ENCODE data around the gene EDN2. TPM values are rescaled to one million over a fixed set of nuclear protein-coding genes. Genes with fewer than 3 reads are reported as not detected.

Gene EDN2
- total and polyA plus RNA-seq, 2 of the 8 experiments (the other 6 are each of a cell fraction or from before 2014, with no cell fraction given): 0.32 to 0.39 TPM

DNA sequence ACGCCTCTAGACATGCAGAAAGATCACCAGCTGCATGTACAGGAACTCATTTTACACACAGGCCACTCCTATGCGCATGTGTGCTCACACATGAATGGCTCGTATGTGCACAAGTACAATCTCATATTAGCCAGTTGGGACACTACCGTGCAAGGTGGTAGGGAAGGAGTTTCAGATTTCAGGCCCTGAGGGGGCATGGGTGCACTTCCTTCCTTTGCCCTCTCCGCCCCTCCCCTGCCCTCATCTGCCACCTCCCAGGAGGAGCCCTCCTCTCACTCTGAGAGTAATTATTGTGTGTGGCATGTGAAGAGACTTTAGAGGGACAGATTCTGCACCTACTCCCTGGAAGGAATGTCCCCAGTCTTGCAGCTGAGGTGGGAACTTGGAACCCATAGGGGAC is 14.8 kb downstream of the EDN2 start:
- Histone ChIP-seq H3K14ac (ENCODE audit: insufficient read length) (no peak overlapping the region), H3K23me2 (ENCODE audit: low read depth, low read length) (no peaks in the 10 kb centered on the region), H3K4me3 (ENCODE audit: extremely low read depth in 1 of 4, insufficient read depth in 2 of 4, low read depth in 3 of 4, low read length in 4 of 4) (no peak overlapping the region), H3K79me2 (ENCODE audit: control insufficient read depth in 1 of 2, insufficient read depth in 2 of 2, low read length in 2 of 2) (no peaks in the 10 kb centered on the region), H2AFZ (ENCODE audit: low read length) (no peak overlapping the region), H2BK15ac (ENCODE audit: low read length) (peak overlapping the region; percentile 38; the same call in 1 of the 2 replicates), H2BK20ac (ENCODE audit: low read length) (no peak overlapping the region), H2BK12ac (ENCODE audit: low read depth, low read length) (no peak overlapping the region), H3K4me2 (ENCODE audit: insufficient read depth in 1 of 2, low read depth in 2 of 2, low read length in 2 of 2) (no peak overlapping the region), H3K18ac (ENCODE audit: extremely low read depth, low read length) (no peak overlapping the region), H4K5ac (ENCODE audit: insufficient read length, low read depth, low read length) (no peak overlapping the region), H3K27ac (ENCODE audit: low read depth, low read length) (no peak overlapping the region), H3K9ac (replicated peaks in 1 of 4; ENCODE audit: extremely low read depth in 1 of 4, low read depth in 3 of 4, low read length in 3 of 4) (no peak overlapping the region), H3K9me3 (ENCODE audit: insufficient read depth in 2 of 2, low read depth in 1 of 2, low read length in 1 of 2) (no peaks in the 10 kb centered on the region), H3K4ac (replicated peaks; ENCODE audit: insufficient read length, low read depth, low read length) (no peak overlapping the region), H4K91ac (replicated peaks; ENCODE audit: insufficient read length, low read length) (no peak overlapping the region), H3K79me1 (ENCODE audit: low read depth, low read length) (no peaks in the 10 kb centered on the region), H2BK5ac (ENCODE audit: low read depth, low read length) (0 out of 2 replicates have a peak overlapping the region, but pooled peaks have one; percentile 8), H3K27me3 (replicated peaks in 1 of 4; ENCODE audit: control insufficient read depth in 3 of 4, extremely low read depth in 1 of 4, insufficient read depth in 3 of 4, low read length in 3 of 4) (no peaks in the 10 kb centered on the region), H3K36me3 (ENCODE audit: control insufficient read depth in 2 of 4, insufficient read depth in 4 of 4, low read length in 3 of 4) (no peaks in the 10 kb centered on the region; a peak in 1 of 8 replicates), H2BK120ac (replicated peaks; ENCODE audit: low read depth, low read length) (no peak overlapping the region), H4K20me1 (replicated peaks in 1 of 2; ENCODE audit: control insufficient read depth in 1 of 2, insufficient read depth in 2 of 2, low read length in 2 of 2) (no peaks in the 10 kb centered on the region), H3K23ac (ENCODE audit: insufficient read length) (no peak overlapping the region), H3K4me1 (replicated peaks in 1 of 4; ENCODE audit: control insufficient read depth in 3 of 4, insufficient read depth in 4 of 4, low read length in 3 of 4) (0 out of 7 replicates have a peak, but pooled peaks cover 0 to under 1% (median 0%) of the 10 kb centered on the region in 4 experiments), H2AK5ac (ENCODE audit: low read depth, low read length) (no peak overlapping the region), H4K8ac (ENCODE audit: extremely low read depth, insufficient read depth, low read length) (peak overlapping the region; percentile 59; the same call in 1 of the 2 replicates), H3K56ac (replicated peaks; ENCODE audit: insufficient read length, low read depth, low read length) (no peak overlapping the region)
- 73% methylated on average over 5 of the region's 5 CpGs; no CpG with 5 or more reads in 1 of the 2 experiments for WGBS, 2 experiments (ENCODE audit: extremely low coverage in 1 of 2, insufficient coverage in 1 of 2, insufficient read length in 1 of 2, insufficient replicate concordance in 2 of 2, low coverage in 1 of 2, low lambda C conversion rate in 2 of 2, missing lambda C conversion rate in 1 of 2)
- POLR2A ChIA-PET (ENCODE audit: partially characterized antibody): no interaction called here
- FAIRE-seq (no peak), DNase-seq (ENCODE audit: low read depth in 1 of 2, low spot score in 2 of 2) (no peak)
- CTCF ChIA-PET (ENCODE audit: partially characterized antibody): interaction anchor here (0.8 to 2.3 kb wide), 6 partner anchors 10 to 47 kb away, joined by 3 to 6 read pairs (median 5); no protein-coding TSS in a partner anchor
- TF ChIP-seq YY1 (IDR thresholded peaks at IDR 0.05; ENCODE audit: low read depth, low read length) (no peak), CREB1 (IDR thresholded peaks at IDR 0.05) (no peak), HDAC2 (IDR thresholded peaks at IDR 0.05; ENCODE audit: borderline replicate concordance in 1 of 2, low read depth in 2 of 2, low read length in 2 of 2) (no peak), BACH1 (IDR thresholded peaks at IDR 0.05; ENCODE audit: low read length) (no peak), KDM1A (IDR thresholded peaks at IDR 0.05; ENCODE audit: borderline replicate concordance, low read length) (no peak), EGR1 (IDR thresholded peaks at IDR 0.05; ENCODE audit: borderline replicate concordance, low read depth, low read length) (no peak), NANOG (IDR thresholded peaks at IDR 0.05; ENCODE audit: insufficient read depth, low read depth, low read length, poor library complexity, severe bottlenecking) (no peak), SAP30 (IDR thresholded peaks at IDR 0.05; ENCODE audit: insufficient read depth, insufficient replicate concordance, low read length) (no peak), SP2 (IDR thresholded peaks at IDR 0.05; ENCODE audit: low read length) (no peak)
- TF ChIP-seq, protein P1, sequence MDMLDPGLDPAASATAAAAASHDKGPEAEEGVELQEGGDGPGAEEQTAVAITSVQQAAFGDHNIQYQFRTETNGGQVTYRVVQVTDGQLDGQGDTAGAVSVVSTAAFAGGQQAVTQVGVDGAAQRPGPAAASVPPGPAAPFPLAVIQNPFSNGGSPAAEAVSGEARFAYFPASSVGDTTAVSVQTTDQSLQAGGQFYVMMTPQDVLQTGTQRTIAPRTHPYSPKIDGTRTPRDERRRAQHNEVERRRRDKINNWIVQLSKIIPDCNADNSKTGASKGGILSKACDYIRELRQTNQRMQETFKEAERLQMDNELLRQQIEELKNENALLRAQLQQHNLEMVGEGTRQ (IDR thresholded peaks at IDR 0.05; ENCODE audit: low read length): no peak
- TF ChIP-seq, protein P2, sequence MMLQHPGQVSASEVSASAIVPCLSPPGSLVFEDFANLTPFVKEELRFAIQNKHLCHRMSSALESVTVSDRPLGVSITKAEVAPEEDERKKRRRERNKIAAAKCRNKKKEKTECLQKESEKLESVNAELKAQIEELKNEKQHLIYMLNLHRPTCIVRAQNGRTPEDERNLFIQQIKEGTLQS (IDR thresholded peaks at IDR 0.05; ENCODE audit: insufficient read depth, low read depth, low read length): no peak
- TF ChIP-seq, protein P3, sequence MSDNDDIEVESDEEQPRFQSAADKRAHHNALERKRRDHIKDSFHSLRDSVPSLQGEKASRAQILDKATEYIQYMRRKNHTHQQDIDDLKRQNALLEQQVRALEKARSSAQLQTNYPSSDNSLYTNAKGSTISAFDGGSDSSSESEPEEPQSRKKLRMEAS (IDR thresholded peaks at IDR 0.05): no peak
